ENCODE measurements around the gene TRMT1L.

The TRMT1L gene

DNA sequence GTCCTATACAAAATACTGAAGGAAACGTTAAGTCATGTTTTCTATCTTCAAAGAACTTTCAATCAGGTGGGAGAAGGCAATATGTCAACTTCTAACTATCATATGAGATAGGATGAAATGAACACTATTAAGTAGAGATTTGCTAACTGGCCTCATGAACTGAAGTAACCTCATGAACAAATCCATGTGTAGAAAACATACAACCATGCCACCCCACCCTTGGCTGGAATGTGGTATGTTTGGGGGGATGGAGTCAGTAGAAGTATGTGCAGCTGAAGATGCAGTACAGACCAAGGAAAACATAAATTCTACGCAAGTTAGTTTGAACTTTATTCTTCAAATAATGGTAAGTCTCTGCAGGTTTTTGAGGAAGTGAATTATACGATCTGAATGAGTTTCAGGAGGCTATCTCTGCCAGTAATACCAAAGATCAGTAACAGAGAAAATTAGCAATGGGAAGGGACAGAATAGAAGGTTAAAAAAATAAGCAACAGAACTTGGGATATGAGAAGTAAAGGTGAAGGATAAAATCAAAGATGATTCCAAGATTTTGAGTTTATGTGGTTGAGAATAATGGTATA is 4.5 kb downstream of the TRMT1L start:
- TF ChIP-seq, protein P1, sequence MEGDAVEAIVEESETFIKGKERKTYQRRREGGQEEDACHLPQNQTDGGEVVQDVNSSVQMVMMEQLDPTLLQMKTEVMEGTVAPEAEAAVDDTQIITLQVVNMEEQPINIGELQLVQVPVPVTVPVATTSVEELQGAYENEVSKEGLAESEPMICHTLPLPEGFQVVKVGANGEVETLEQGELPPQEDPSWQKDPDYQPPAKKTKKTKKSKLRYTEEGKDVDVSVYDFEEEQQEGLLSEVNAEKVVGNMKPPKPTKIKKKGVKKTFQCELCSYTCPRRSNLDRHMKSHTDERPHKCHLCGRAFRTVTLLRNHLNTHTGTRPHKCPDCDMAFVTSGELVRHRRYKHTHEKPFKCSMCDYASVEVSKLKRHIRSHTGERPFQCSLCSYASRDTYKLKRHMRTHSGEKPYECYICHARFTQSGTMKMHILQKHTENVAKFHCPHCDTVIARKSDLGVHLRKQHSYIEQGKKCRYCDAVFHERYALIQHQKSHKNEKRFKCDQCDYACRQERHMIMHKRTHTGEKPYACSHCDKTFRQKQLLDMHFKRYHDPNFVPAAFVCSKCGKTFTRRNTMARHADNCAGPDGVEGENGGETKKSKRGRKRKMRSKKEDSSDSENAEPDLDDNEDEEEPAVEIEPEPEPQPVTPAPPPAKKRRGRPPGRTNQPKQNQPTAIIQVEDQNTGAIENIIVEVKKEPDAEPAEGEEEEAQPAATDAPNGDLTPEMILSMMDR (IDR thresholded peaks at IDR 0.05; ENCODE audit: borderline replicate concordance, insufficient read depth, low read depth, low read length), result no peak

DNA sequence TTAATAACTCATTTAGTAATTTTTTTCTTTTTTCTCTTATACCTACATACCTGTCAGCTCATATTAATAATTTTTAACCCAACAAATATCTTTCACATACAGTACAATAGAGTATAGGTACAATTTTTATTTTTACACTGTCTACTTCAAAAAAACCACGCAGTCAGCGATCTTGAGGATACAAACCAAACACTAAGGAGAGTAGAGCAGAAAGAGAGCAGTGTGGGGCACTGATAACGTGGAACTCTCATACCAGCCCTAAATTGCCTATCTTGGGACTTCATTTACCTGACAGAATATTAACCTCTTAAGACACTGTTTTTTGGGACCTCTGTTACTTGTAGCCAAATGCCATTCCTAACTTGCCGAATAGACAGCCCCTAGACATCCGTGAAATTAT is 5.5 kb downstream of the TRMT1L start:
- TF ChIP-seq, protein P1 (IDR thresholded peaks at IDR 0.05; ENCODE audit: borderline replicate concordance, insufficient read depth, low read depth, low read length), result no peak
- H3K4me3 ChIP-seq (ENCODE audit: low read depth, low read length), result no peak overlapping the region

More for the DNA sequence above, 4.5 kb downstream of the TRMT1L start:
- no peak overlapping the region for H3K4me3 ChIP-seq (ENCODE audit: low read depth, low read length)

DNA sequence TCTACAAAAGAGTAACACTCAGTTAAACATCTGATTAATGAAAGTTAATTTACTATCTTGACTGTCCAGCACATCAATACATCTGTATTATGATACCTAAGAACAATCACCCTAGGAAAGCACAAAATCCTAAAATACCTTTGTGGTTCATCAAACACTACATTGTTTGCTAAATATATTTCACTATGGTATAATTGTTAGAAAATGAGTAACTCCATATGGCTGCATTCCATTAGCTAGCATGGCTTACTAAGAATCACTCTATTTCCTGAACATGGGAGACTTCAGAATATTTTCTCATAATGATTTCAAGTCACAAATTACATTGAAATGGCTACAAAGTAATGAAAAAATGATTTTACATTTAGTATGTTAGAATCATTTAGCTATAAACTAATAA is 12.5 kb downstream of the TRMT1L start:
- no peak overlapping the region for H3K4me3 ChIP-seq (ENCODE audit: low read depth, low read length)
- TF ChIP-seq, protein P1 (IDR thresholded peaks at IDR 0.05; ENCODE audit: borderline replicate concordance, insufficient read depth, low read depth, low read length), result no peak

DNA sequence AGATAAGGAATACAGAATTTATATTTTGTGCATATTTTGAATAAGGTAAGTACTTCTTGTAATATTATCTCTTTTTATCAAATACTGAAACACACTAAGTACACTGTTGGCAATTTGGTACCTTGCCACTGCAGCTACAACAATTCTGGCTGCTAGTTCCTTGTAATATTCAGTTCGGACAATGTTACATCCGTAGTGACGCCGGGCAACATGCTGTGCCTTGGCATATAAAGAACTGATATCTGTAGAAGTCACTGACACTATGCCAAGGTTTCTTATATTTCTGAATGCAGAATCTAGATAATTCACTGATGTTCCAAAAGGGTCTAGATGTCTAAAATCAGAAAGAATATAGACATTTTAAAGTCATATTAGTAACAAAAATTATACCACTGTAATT is 17.5 kb downstream of the TRMT1L start:
- TF ChIP-seq, protein P1 (IDR thresholded peaks at IDR 0.05; ENCODE audit: borderline replicate concordance, insufficient read depth, low read depth, low read length), result no peak
- H3K4me3 ChIP-seq (ENCODE audit: low read depth, low read length), result no peak overlapping the region

DNA sequence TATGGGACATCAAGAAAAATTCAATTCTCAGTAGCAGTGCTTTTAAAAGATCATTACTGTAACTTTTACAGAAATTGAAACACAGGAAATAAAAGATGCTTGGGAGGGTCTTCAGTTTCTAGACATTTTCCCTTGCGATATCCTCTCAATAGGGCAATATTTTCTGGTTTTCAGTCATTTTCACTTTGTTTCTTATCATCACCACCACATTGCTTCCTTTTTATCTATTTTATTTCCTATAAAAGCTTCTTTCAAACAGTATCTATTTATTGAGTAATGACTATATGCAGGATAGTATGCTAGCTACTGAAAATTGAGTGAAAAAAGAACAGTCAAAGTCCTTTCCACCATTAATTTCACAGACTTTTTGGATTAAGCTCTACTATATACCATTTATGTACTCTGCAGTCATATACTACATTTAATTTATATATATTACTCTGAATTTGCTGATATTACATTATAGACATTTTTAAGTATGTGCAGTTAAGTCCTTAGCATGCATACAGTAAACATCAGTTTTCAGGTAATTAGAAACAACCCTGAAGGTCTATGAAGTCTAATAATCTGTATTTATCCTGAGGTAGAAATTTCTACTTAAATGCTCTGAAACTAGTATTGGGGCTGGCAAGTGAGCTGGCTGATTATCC is 18.7 kb downstream of the TRMT1L start:
- no peak overlapping the region for H3K4me3 ChIP-seq (ENCODE audit: low read depth, low read length)
- TF ChIP-seq, protein P1 (IDR thresholded peaks at IDR 0.05; ENCODE audit: borderline replicate concordance, insufficient read depth, low read depth, low read length), result no peak

DNA sequence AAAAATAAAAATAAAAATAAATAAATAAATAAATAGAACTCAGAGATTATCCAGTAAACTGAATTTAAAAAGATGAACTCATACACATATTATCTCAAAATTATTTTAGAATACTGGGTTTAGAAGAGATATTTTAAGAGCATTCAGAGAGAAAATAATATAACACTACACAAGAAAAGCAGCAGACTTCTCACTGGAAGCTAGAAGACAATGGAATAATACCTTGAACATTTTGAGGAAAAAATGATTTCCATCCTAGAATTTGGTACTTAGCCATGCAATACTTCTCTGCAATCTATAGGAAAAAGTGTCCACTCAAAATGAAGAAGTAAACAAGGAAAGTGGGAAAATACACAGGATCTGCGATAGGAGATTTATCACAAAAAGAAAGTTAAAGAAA is 24.2 kb downstream of the TRMT1L start:
- TF ChIP-seq, protein P1 (IDR thresholded peaks at IDR 0.05; ENCODE audit: borderline replicate concordance, insufficient read depth, low read depth, low read length), result no peak
- H3K4me3 ChIP-seq (ENCODE audit: low read depth, low read length), result no peak overlapping the region

DNA sequence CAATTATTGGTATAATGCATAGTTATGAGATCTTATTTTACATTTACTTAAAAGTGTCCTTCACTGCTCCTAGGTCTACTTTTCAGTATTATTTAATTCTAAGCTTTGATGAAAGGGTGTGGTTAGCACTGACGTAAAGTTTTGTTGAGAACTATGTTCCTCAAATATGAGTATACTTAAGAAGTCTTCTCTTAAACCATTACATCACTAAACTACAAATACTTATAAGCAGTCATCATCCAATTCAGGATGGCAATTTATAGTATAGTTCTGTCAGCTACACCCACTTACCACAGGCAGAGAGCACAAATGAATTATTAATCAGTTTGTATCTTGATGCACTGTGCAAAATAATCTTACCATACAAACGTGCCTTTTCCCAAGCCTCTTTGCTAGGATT is 27.0 kb downstream of the TRMT1L start:
- H3K4me3 ChIP-seq (ENCODE audit: low read depth, low read length), result no peak overlapping the region
- TF ChIP-seq, protein P1 (IDR thresholded peaks at IDR 0.05; ENCODE audit: borderline replicate concordance, insufficient read depth, low read depth, low read length), result no peak

All from GM12875 (cell line).